GM19351 (cell line): ENCODE results near the gene ST8SIA2.

Source experiments
- ATAC-seq: cut with Tn5 transposase; IDR thresholded peaks from one replicate; pipeline ENCODE4 v1.9.1; 2021; ENCODE audit warnings: mild to moderate bottlenecking, moderate library complexity; ENCODE audit not compliant: unreplicated experiment

The ST8SIA2 gene, protein sequence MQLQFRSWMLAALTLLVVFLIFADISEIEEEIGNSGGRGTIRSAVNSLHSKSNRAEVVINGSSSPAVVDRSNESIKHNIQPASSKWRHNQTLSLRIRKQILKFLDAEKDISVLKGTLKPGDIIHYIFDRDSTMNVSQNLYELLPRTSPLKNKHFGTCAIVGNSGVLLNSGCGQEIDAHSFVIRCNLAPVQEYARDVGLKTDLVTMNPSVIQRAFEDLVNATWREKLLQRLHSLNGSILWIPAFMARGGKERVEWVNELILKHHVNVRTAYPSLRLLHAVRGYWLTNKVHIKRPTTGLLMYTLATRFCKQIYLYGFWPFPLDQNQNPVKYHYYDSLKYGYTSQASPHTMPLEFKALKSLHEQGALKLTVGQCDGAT

DNA sequence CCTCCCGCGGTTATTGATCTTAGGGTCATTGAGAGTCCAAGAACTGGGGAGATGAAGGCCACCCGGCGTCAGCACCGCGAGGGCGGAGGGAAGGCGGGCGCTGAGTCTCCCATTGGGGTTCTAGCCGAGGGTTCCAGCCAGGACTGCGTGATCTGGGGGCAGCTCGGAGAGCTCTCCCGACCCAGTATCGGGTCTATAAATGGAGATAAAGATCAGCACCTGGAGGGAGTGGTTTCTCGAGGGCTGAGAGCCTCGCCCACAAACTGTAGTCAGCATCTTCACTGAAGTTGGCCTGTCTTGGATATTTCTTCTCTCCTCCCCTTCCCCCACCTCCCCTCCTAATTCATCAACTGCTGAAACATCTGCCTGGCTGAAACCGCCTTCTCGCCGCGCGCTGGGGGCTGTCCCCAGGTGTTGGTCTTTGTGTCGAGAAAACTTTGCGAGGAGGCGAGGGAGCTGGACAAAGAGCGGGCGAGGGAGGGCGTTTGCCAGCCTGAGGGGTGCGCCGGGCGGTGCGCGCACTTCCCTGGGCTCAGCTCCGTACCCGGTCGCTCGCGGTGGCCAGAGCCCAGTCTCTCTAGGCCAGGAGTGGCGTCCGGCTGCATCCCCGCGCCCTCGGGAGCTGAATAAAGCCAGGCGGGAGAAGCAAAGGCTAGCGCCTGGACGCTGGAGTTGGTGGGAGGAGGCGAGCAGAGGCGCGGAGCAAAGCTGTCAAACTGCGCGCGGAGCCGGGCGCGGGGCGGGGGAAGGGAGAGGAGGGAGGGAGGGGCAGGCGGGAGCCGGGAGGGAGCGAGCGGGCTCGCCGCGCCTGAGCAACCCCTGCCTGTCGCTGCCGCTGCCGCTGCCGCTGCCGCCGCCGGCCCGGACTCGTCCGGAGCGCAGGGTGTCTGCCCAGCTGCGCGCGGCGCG lies at the start of gene ST8SIA2:
ST8SIA2 (plus strand) TSS at position 811 of the 909 bp plus-strand sequence. CDS start 184 bp downstream, outside the sequence.
- no peak for ATAC-seq

DNA sequence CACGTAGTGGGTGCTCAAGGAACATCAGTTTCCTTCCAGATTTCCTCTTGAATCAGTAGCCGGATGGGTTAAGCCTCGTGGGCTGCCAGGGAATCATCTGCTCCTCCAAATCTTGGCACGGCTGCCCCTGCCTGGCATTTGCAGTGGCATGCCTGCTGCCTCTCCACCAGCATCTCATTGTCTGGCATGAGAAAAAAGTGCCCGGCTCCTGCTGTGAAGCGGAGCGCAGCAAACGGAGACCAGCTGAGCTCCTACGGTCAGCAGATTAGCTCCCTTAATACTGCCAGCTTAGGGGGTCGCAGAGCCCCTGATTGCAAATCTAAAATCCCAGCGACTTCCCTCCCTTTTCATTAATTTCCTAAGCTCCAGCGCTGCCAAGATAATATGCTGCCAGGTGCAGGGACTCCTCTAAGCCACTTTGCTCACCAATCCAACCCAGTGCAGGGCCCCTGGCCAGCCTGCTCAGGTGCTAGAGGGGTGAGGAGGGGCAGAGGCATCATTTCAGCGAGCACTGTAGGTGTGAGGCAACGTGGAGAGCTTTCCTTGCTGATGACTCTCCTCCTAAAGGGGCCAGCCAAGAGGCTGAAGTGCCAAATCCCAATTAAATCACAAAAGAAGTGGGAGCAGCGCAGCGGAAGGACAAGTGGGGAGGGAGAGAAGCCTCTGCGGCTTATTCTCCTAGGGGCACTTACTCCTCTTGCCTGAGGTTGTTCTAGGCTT lies 49.6 kb upstream of the ST8SIA2 start:
- ATAC-seq: no peak

DNA sequence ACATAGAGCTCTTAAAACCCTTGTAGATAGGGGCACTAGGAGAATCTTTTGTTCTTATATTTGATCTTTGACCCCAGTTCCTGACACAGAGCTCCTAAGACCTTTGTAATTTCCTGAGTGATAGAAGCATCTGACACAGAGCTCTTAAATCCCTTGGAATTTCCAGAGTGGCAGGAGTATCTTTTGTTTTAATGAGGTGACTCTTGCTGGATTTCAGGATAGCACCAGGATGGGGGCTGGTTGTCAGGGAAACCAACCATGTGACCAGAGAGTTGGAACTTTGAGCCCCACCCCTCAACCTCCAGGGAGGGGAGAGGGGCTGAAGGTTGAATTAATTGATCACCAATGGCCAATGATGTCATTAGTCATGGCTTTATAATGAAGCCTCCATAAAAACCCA lies 47.6 kb upstream of the ST8SIA2 start:
- no peak for ATAC-seq

DNA sequence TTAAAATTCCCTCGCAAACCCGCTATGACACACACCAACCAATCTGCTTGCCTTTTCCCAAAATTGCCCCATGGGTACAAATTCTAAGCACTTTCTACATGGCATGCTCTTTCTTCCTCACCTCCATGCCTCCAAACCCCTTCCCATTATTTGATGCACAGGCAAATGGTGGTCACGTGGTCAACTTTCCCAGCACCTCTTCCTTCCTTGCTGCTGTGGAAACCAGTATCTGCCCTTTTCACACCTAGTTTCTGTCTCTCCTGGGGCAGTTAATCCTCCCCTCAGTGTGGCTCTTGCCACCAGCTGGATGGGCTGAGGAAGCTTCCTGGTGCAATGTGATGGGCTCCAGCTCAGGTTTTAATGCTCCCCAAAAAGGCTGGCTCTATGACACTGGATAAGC lies 38.4 kb upstream of the ST8SIA2 start:
- ATAC-seq: no peak

DNA sequence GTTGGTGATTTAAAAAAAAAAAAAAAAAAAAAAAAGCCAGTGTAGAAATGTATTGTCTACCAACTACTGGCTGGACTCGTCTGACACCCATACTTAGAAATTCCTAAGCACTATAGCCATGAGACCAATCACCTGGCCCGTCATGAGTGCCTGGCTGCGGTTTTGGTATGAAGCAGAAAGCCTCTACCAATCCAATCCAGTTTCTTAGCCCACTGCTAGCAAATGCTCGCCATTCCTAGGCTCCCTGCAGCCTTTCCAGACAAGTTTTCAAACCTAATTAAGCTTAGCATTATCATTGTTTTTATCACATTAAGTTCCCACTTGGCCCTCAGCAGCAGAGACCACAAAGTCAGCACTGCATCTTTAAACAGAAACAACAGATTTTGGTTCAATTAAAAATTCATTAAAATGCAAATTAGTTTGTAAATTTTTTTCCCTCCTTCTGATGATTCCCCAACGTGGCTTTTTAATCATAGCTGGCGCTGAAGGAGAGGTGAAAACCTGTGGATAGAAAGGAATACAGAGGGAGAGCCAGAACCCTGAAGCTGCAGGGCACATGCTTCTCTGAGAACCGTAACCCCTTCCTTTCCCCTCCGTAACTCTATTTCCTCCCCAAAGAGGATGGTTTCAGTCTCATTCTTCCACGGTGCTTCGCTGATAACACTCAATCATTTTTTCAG lies 32.2 kb upstream of the ST8SIA2 start:
- no peak for ATAC-seq

DNA sequence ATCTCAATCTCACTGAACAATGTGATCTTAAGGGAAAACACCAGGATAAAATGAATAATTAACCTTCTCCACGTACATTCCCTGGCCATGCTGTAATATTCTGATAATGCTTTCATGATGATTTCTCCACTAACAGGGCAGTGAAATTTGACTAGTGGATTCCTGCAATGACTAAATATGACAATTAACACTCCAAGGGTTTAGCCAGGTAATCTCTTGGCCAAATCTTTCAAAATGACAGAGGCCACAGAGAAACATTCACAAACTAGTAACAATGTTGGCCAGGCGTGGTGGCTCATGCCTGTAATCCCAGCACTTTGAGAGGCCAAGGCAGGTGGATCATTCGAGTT lies 31.7 kb upstream of the ST8SIA2 start:
- ATAC-seq: no peak

DNA sequence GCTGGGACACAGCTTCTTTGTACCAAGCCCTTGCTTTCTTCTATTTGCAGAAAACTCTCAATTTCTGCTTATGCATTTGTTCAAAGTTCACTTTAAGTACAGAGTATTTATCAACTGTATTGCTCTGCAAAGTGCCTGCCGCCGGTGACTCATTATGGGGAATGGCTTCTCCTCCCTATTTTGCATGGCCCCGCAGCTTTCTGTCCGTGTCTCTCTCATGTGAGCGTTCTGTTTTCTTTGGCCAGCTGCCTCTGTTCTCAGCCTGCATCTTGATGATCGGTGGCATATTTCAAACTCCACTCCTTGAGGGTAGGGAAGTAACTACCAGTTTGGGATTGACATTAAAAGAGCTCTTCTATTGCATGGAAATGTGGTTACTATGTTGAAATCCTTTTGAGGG lies 28.6 kb upstream of the ST8SIA2 start:
- ATAC-seq: no peak

DNA sequence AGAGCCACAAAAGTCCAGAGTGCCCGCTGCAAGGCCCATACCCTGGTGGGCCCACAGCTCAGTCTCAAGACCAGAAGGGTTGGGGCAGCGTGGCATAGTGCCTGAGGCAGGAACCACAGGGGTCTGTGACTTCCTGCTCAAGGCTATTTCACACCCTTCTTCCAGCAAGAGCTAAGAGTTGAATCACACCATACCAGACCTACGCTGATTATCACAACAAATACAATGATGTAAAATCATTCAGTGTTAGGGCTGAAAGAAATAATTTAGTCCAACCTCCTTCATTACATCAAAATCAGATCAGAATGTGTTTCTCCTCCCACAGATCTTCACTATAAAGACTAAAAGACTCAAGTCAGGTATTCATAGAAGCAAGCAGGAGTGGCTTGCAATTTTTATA lies 27.8 kb upstream of the ST8SIA2 start:
- ATAC-seq: no peak

DNA sequence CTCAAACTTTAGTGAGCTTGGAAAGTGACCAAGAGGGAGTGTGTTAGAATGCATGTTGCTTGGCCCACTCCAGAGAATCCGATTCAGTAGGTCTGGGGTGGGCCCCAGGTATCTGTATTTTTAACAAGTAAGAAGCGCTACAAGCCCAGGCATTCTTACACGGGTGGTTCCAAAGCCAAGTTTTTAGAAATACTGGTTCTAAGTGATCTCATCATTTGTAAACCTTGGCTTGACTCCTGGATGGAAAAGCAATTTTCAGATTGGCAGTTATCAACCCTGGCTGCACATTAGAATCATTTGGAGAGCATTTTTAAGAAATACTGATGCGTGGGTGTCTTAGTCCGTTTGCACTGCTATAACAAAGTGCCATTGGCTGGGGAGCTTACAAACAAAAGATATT lies 27.3 kb upstream of the ST8SIA2 start:
- ATAC-seq: no peak

DNA sequence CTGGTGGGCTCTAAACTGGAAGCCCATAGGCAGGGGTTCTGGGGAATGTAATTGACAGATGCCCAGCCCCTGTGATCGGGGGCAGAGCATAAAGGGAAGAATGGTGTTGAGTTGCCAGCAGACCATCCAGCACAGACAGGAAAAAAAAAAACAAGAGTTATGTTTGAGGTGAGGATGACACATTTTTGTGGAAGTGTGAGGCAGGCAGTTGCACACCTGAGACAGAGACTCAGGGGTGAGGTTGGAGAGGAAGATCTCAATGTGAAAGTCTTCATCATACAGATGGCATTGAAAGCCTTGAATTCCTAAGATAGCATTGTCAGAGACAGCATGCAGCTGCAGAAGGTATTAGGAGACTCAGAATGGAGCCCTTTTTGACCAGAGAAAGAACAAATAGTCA lies 18.6 kb upstream of the ST8SIA2 start:
- ATAC-seq: no peak

DNA sequence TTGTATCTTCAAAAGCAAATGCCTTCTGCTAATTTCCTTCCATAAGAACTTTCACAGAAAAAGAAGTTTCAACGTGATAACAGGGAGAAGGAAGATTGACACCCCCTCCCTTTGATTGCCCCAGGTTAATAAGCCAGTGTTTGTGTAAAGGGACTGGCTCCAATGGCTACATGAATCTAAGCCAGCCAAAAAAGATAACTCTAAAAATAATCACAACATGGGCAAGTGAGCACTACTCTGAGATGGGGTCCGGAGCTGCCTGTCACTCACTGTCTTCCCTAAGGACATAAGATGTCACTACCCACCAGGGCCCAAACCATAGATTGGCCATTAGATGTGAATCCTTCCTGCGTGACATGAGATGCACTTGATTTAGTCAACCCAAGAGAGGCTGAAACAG lies 17.6 kb upstream of the ST8SIA2 start:
- no peak for ATAC-seq

DNA sequence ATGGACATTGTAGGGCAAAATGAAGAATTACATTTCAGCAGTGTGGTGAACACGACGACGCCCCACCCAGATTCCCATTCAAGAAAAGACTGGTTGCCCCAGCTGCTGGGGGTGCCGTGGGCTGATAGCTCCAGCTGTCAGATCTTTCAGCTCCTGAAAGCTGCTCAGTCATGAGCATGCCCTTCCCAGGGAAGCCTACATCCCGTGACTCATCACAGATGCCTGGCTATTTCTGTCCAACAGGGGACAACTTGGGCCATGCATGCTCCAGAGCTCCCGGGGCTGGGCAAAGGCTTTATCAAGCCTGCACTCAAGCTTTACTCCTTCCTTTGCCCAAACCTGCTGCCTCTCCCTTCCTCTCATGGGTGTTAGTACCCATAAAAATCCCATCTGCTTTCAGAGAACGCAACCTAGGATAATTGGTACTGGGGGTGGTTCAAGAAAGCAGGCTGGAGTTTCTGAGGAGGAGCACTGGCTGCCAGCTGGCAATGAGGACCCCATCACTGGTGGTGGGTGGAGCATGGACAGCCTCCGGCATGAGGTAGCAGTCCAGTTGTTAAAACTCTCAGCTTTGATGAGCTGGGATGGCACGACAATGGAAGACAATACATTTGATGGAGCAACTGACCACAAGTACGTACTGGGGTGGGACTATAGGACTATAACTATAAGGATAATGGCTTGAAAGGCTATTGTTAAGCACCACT lies 16.4 kb upstream of the ST8SIA2 start:
- no peak for ATAC-seq

DNA sequence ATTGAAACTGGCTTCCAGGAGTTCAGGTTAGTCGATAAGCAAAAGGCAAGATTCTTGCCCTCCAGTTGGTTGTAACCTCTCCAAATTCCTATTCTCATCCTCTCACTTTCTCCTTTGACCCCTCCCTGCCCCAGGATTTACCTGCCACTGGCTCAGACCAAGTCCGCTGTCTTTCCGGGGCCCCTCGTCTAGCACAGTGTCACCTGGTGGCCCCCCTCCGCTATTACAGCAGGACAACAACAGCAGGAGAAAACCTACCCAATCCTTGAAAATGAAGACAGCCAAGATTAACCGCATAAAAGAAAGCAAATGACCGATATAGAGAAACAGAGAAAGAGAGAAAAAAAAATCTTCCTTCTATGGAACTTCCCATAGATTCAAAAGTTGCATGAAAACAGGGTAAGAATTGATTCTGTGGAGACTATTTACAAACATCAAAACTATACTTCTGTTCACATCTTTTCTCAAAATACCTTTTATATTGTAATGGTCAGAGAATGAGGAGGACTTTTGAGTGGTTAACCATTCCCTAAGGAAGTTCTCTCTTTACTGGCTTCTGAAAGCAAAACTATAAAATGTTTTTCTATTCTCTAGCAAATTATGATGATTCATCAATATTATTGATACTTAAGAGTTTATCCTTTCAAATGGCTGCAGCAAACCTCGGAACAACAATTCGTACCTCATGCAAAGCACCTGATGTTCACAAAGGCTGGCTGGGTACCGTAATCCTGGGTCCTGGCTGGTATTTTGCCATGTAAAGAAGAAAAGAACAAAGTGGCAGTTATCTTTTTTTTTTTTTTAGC lies 10.0 kb upstream of the ST8SIA2 start:
- ATAC-seq: peak; percentile 77

DNA sequence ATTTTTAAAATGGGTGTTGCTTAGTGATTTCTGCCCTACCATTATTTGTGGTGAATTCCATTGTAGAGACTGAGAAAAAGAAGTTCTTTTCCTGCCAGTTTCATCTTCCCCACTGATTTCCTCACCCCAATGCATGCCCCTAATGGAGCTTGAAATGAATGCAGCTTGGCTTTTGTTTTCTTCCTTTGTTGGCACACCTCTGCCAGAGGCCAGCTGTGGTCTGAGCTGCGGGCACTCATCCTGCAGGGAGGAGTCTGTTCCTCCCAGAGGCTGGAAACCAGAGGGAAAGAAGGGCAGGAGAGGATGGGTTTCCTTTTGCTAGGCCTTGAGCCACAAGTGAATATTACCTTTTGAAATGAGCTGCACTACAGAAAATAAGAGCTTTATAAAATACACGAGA lies 9.3 kb upstream of the ST8SIA2 start:
- no peak for ATAC-seq

DNA sequence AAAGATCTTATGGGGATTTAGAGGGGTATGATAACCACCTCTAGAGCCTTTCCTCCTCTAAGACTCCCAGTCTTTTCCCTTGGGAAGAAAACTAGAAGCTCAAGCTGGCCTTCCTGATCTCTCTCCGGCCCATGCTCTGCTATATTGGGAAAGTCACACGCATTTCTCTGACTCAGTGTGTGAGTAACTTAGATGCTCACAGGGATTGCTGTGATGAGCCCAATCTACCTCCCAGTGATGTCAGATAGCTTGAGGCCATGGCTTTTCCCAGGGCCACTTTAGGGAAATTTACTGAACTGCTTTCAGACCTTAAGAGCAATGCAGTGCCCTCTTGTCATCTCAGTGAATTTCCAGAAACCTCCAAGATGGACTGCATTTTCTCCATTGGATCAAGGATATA lies 8.6 kb upstream of the ST8SIA2 start:
- no peak for ATAC-seq

DNA sequence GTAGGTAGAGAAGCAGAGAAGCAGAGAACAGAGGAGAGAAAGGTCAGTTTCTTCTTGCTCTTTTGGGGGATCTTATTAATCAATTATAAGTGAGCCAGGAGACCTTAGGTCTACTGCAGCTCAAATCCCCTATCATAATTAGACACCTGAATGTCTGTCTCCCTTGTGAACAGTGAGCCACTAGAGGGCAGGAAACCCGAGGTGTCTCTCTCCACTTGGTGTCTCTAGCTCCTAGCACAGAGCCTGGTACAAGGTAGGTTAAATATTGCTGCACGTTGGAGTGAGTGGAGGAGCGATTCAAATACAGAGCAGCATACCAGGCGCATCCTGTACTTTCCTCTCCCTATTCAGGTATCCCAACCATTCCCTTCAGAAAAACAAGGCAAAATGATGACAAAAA lies 2.0 kb upstream of the ST8SIA2 start:
- peak; percentile 68 for ATAC-seq

DNA sequence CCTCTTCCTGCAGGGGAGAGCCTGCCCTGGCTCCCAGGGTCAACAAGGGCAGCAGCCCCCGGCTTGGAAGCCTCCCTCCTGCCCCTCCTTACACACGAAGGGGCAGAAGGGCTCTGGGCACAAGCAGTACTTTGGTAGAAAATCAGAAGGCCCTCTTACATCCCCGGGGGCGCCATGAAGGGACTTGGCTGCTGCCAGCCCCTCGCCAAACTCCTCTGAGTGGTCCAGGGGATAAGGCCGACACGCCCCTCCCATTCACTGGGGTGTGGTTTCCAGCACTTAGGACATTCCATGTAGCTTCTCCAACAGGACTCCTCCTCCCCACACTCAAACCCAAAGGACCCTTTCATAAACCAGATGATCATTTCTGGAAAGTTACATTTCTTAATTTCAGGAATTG lies 1.2 kb upstream of the ST8SIA2 start:
- no peak for ATAC-seq

DNA sequence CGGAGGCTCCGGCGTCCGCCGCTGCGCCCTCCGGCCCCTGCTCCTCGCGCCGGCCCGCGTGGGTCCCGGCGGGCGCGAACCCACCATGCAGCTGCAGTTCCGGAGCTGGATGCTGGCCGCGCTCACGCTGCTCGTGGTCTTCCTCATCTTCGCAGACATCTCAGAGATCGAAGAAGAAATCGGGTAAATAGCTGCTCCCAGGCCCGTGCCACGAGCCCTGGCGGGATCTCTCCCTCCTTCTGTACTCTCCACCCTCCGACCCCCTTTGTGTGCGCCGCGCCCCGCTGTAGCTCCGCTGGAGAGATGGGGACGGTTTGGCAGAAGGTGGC lies 263 bp downstream of the ST8SIA2 start:
- no peak for ATAC-seq

DNA sequence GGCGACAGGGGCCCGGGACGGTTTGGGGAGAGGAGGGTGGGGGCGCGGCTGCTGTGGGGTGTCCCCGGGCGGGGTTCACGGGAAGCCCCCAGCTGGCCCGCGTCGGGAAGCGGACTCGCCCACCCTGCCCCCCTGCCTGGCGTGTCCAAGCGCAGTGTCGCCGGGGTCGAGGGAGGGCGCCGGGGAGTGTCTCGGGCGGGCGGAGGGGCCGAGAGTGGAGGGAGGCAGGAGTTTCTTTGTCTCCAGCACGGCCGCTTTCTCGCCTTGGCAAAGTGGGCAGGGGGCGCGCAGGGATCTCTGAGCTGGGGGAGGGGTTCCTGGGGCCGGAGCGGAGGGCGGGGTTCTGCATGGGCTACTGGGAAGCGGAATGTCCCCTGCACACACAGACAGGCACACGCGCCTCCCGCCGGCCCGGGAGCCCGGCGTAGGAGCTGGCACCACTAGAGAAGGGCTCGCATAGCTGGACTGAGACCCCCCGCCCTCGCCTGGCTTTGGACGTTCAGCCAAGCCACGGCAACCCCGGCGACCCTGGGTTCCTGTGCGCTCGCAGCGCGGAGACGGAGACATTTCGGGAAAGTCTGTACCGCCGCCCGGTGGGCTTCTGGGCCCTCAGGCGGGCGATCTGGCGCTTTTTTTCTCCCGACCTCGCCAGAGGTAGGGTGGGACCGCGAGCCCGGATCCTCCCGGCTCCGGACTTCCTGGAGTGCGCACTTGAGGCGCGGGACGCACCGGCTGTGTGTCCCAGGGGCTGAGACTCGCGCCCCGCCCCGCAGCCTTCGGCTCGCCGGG lies 822 bp downstream of the ST8SIA2 start:
- no peak for ATAC-seq
